GM12864 (cell line): ENCODE results near the gene ASMTL.

Source experiments
- DNase-seq: peaks from one replicate; pipeline ENCODE4 v3.0.0-alpha.2; 2011; ENCODE audit warnings: low read depth
- H3K4me3 ChIP-seq: 2 replicates; pipeline ENCODE4 v1.5.1; 2011; ENCODE audit warnings: mild to moderate bottlenecking, low read depth, low read length, control low read depth
- TF ChIP-seq, protein P1 (sequence below): IDR thresholded peaks from 2 replicates; pipeline ENCODE4 v1.5.1; 2011; ENCODE audit warnings: low read depth, mild to moderate bottlenecking, moderate library complexity, low read length, control low read depth, inconsistent platforms; ENCODE audit errors: missing control alignments

ASMTL gene

GRCh38 chrX:1468250-1468772 lies 15.6 kb upstream of the ASMTL start:
- no peak for DNase-seq

DNA sequence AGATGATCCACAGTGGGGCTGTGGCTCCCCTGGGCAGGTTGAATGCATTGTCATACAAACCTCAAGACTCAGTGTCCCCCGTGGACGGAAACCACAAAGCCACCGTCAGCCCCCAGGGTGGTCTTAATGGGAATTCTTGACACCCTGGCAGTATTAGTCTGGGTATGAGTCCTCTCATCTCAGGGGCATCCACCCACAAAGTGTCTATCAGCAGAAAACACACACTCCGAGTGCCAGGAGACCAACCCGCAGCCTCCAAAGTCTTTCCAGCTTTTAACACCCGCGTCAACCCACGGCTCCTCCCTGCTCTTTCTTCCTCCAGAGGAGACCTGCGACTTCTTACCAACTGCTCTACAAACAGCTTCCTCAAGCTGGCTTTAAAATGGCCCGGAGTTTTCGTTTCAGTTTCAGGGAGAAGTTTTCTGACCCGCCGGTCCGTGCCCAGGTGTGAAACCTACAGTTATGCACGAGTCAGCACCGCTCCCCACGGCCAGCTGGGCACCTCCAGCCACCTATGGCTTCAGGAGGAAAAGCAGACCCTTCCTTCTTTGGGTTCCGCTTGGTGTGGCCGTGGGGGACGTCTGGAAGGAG lies 14.4 kb upstream of the ASMTL start:
- no peak for DNase-seq
- TF ChIP-seq, protein P1, sequence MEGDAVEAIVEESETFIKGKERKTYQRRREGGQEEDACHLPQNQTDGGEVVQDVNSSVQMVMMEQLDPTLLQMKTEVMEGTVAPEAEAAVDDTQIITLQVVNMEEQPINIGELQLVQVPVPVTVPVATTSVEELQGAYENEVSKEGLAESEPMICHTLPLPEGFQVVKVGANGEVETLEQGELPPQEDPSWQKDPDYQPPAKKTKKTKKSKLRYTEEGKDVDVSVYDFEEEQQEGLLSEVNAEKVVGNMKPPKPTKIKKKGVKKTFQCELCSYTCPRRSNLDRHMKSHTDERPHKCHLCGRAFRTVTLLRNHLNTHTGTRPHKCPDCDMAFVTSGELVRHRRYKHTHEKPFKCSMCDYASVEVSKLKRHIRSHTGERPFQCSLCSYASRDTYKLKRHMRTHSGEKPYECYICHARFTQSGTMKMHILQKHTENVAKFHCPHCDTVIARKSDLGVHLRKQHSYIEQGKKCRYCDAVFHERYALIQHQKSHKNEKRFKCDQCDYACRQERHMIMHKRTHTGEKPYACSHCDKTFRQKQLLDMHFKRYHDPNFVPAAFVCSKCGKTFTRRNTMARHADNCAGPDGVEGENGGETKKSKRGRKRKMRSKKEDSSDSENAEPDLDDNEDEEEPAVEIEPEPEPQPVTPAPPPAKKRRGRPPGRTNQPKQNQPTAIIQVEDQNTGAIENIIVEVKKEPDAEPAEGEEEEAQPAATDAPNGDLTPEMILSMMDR = no peak
- H3K4me3 ChIP-seq = no peak overlapping the region; the same call in 1 of the 2 replicates

More at GRCh38 chrX:1468250-1468772, 15.6 kb upstream of the ASMTL start:
- TF ChIP-seq, protein P1 = peak; percentile 41
- no peak overlapping the region for H3K4me3 ChIP-seq

- no peak for DNase-seq
- H3K4me3 ChIP-seq = no peak overlapping the region
- TF ChIP-seq, protein P1 = no peak
Measured at GRCh38 chrX:1466232-1466661, 13.5 kb upstream of the ASMTL start.

- DNase-seq = no peak
- H3K4me3 ChIP-seq = no peak overlapping the region
- TF ChIP-seq, protein P1 = no peak
Measured at GRCh38 chrX:1465286-1466231, 12.8 kb upstream of the ASMTL start.

- TF ChIP-seq, protein P1 = no peak
- H3K4me3 ChIP-seq = no peak overlapping the region
- no peak for DNase-seq
Measured at GRCh38 chrX:1464971-1465285, 12.2 kb upstream of the ASMTL start.

DNA sequence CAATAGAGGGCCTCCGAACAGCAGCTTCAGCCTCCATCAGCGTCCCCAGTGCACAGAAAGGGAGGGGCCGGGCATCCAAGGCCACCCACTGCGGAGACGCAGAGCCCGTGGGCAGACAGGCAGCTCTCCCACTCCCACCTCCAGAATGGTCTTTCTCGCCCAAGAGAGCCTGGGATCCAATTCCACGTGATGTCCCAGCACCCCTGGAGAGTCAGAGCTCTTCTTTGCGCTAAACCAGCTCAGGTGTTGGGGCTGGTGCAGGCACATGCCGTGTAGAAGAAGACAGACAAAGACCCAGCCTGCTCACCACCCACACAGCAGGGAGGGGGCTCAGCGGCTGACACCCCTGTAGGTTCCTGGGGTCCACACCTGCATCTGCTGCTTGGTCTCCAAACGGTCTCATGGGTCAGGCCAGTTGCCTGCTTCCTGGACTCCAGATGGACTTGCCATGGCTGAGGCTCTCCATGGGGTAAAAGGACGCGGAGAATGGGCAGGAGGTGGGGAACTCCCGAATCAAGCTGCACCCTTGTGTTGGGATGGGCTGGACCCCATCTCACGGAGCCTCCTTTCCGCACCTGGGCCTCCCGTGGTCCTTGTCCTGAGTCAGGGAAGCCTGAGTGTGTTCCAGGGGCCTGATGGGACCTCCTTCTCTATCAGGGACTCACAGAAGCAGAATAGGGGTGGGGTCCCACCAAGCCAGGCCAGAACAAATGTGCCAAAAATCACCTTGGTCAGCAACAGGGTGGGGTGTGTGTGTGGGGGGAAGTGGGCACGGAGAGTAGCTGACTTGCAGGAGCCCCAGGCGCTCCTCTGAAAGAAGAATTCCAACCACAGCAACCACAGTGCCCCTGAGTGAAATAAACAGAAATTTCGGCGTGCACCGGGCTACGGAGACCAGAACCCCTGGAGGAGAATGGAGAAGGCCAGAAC lies 11.6 kb upstream of the ASMTL start:
- no peak for DNase-seq
- TF ChIP-seq, protein P1 = no peak
- no peak overlapping the region for H3K4me3 ChIP-seq
